H1 (cell line): ENCODE results near the gene PLEKHG2. TPM values are rescaled to one million over a fixed set of nuclear protein-coding genes. Genes with fewer than 3 reads are reported as not detected.

ENCODE experiments used
- CTCF ChIA-PET: fragments of 300-600 bp; sonication (Branson Sonifier 250); formaldehyde crosslinking; loops from one replicate; lab custom pipeline; 2021; ENCODE audit not compliant: partially characterized antibody; lab: Charles Lee
- POLR2A ChIA-PET: fragments of 300-600 bp; sonication (Branson Sonifier 250); formaldehyde crosslinking; loops from one replicate; lab custom pipeline; 2021; ENCODE audit warnings: inconsistent platforms; ENCODE audit not compliant: partially characterized antibody; lab: Charles Lee
- DNase-seq, 2 experiments: peaks; one replicate each; pipeline versions ENCODE4 v3.0.0 to v3.0.0-alpha.2; 2010 to 2022; ENCODE audit warnings: low spot score in 2 of 2, low read depth in 1 of 2, mixed read lengths in 1 of 2
- FAIRE-seq: peaks from 2 replicates; lab custom pipeline; 2011; peaks lifted over from hg19 to GRCh38; lab: Jason Lieb, UNC
- H2AFZ ChIP-seq: 2 replicates; pipeline ENCODE4 v1.8.1; 2012; ENCODE audit warnings: low read length, inconsistent platforms
- H2AK5ac ChIP-seq: 2 replicates; pipeline ENCODE4 v1.6.1; 2013; ENCODE audit warnings: low read depth, low read length
- H2BK120ac ChIP-seq: replicated peaks from 2 replicates; pipeline ENCODE3; 2013; ENCODE audit warnings: low read depth, low read length, inconsistent platforms
- H2BK12ac ChIP-seq: 2 replicates; pipeline ENCODE4 v1.6.1; 2013; ENCODE audit warnings: low read depth, low read length
- H2BK15ac ChIP-seq: 2 replicates; pipeline ENCODE4 v1.6.1; 2013; ENCODE audit warnings: low read length
- H2BK20ac ChIP-seq: 2 replicates; pipeline ENCODE4 v1.6.1; 2013; ENCODE audit warnings: low read length
- H2BK5ac ChIP-seq: 2 replicates; pipeline ENCODE4 v1.6.1; 2013; ENCODE audit warnings: low read depth, low read length
- H3K14ac ChIP-seq: 2 replicates; pipeline ENCODE4 v1.6.1; 2013; ENCODE audit warnings: inconsistent platforms; ENCODE audit not compliant: insufficient read length
- H3K18ac ChIP-seq: 2 replicates; pipeline ENCODE4 v1.6.1; 2013; ENCODE audit warnings: low read length; ENCODE audit errors: extremely low read depth
- H3K23ac ChIP-seq: 2 replicates; pipeline ENCODE4 v1.6.1; 2013; ENCODE audit warnings: inconsistent platforms; ENCODE audit not compliant: insufficient read length
- H3K23me2 ChIP-seq: 2 replicates; pipeline ENCODE4 v1.6.1; 2013; ENCODE audit warnings: low read depth, low read length
- H3K27ac ChIP-seq: 2 replicates; pipeline ENCODE4 v1.6.1; 2011; ENCODE audit warnings: low read depth, low read length, inconsistent platforms
- H3K27me3 ChIP-seq, 4 experiments: replicated peaks in 1 of 4; 1 replicate in 1 of 4; 2 replicates in 3 of 4; pipeline versions ENCODE4 v1.6.1 to v1.8.1; 2011 to 2013; ENCODE audit warnings: low read length in 3 of 4, mild to moderate bottlenecking in 3 of 4, inconsistent platforms in 2 of 4, mixed read lengths in 2 of 4, moderate library complexity in 1 of 4; ENCODE audit not compliant: control insufficient read depth in 3 of 4, insufficient read depth in 3 of 4; ENCODE audit errors: extremely low read depth in 1 of 4
- H3K36me3 ChIP-seq, 4 experiments: 2 replicates each; pipeline versions ENCODE4 v1.6.1 to v1.8.1; 2011 to 2013; ENCODE audit warnings: mild to moderate bottlenecking in 4 of 4, low read length in 3 of 4, moderate library complexity in 2 of 4, control low read depth in 1 of 4, inconsistent platforms in 1 of 4; ENCODE audit not compliant: insufficient read depth in 4 of 4, control insufficient read depth in 2 of 4
- H3K4ac ChIP-seq: replicated peaks from 2 replicates; pipeline ENCODE3; 2013; ENCODE audit warnings: low read length, low read depth, mixed read lengths, inconsistent platforms; ENCODE audit not compliant: insufficient read length
- H3K4me1 ChIP-seq, 4 experiments: replicated peaks in 1 of 4; 1 replicate in 1 of 4; 2 replicates in 3 of 4; pipeline versions ENCODE4 v1.6.1 to v1.8.1; 2011 to 2013; ENCODE audit warnings: low read length in 3 of 4, inconsistent platforms in 2 of 4, mixed read lengths in 1 of 4; ENCODE audit not compliant: insufficient read depth in 4 of 4, control insufficient read depth in 3 of 4
- H3K4me2 ChIP-seq, 2 experiments: 2 replicates each; pipeline versions ENCODE4 v1.6.1 to v1.8.1; 2011 to 2013; ENCODE audit warnings: low read depth in 2 of 2, low read length in 2 of 2, control low read depth in 1 of 2, inconsistent platforms in 1 of 2, mild to moderate bottlenecking in 1 of 2; ENCODE audit not compliant: insufficient read depth in 1 of 2
- H3K4me3 ChIP-seq, 4 experiments: fragments of 200-600, 300-600 bp in 1 of 4; sonication (generic), shearing (Covaris generic), sonication (Bioruptor Twin) in 1 of 4; 2 replicates each; pipeline versions ENCODE4 v1.5.1 to v1.8.1; 2011 to 2016; ENCODE audit warnings: low read length in 4 of 4, low read depth in 3 of 4, control low read depth in 2 of 4, inconsistent platforms in 2 of 4, mild to moderate bottlenecking in 2 of 4, mixed read lengths in 1 of 4, moderate library complexity in 1 of 4; ENCODE audit not compliant: insufficient read depth in 2 of 4; ENCODE audit errors: extremely low read depth in 1 of 4
- H3K56ac ChIP-seq: replicated peaks from 2 replicates; pipeline ENCODE3; 2013; ENCODE audit warnings: low read depth, mild to moderate bottlenecking, mixed read lengths, low read length, inconsistent platforms; ENCODE audit not compliant: insufficient read length
- H3K79me1 ChIP-seq: 2 replicates; pipeline ENCODE4 v1.6.1; 2013; ENCODE audit warnings: low read depth, low read length, control low read depth
- H3K79me2 ChIP-seq, 2 experiments: 2 replicates each; pipeline versions ENCODE4 v1.6.1 to v1.8.1; 2012 to 2013; ENCODE audit warnings: low read length in 2 of 2, mild to moderate bottlenecking in 2 of 2, inconsistent platforms in 1 of 2; ENCODE audit not compliant: insufficient read depth in 2 of 2, control insufficient read depth in 1 of 2
- H3K9ac ChIP-seq, 4 experiments: replicated peaks in 1 of 4; 1 replicate in 1 of 4; 2 replicates in 3 of 4; pipeline versions ENCODE4 v1.6.1 to v1.8.1; 2011 to 2013; ENCODE audit warnings: low read depth in 3 of 4, low read length in 3 of 4, control low read depth in 2 of 4, mild to moderate bottlenecking in 2 of 4, moderate library complexity in 2 of 4, inconsistent platforms in 1 of 4; ENCODE audit errors: extremely low read depth in 1 of 4
- H3K9me3 ChIP-seq, 2 experiments: 2 replicates each; pipeline versions ENCODE4 v1.6.1 to v1.8.1; 2012 to 2013; ENCODE audit warnings: mild to moderate bottlenecking in 2 of 2, moderate library complexity in 2 of 2, control low read depth in 1 of 2, inconsistent platforms in 1 of 2, low read depth in 1 of 2, low read length in 1 of 2, mixed read lengths in 1 of 2; ENCODE audit not compliant: insufficient read depth in 2 of 2
- H4K20me1 ChIP-seq, 2 experiments: replicated peaks in 1 of 2; 2 replicates each; pipeline versions ENCODE3 to v1.8.1; 2011 to 2013; ENCODE audit warnings: inconsistent platforms in 2 of 2, low read length in 2 of 2, mild to moderate bottlenecking in 1 of 2; ENCODE audit not compliant: insufficient read depth in 2 of 2, control insufficient read depth in 1 of 2
- H4K5ac ChIP-seq: 2 replicates; pipeline ENCODE4 v1.6.1; 2013; ENCODE audit warnings: low read length, low read depth, mixed read lengths, inconsistent platforms; ENCODE audit not compliant: insufficient read length
- H4K8ac ChIP-seq: 2 replicates; pipeline ENCODE4 v1.8.0; 2013; ENCODE audit warnings: mild to moderate bottlenecking, moderate library complexity, low read length, inconsistent platforms; ENCODE audit not compliant: insufficient read depth; ENCODE audit errors: extremely low read depth
- H4K91ac ChIP-seq: replicated peaks from 2 replicates; pipeline ENCODE3; 2013; ENCODE audit warnings: low read length, mixed read lengths, inconsistent platforms; ENCODE audit not compliant: insufficient read length
- CREB1 ChIP-seq: IDR thresholded peaks from 2 replicates; pipeline ENCODE4 v1.6.1; 2012; ENCODE audit warnings: inconsistent platforms
- SIN3A ChIP-seq, 2 experiments: IDR thresholded peaks in 1 of 2; conservative IDR thresholded peaks in 1 of 2; 2 replicates each; pipeline ENCODE4 v1.6.1; 2011 to 2012; ENCODE audit warnings: low read length in 2 of 2, improper control_type of control experiment in 1 of 2, low read depth in 1 of 2, mild to moderate bottlenecking in 1 of 2
- WGBS, 2 experiments: shearing (Covaris generic) in 1 of 2; methylation state at CpG; one replicate each; pipeline versions ENCODE4 v1.1.6 to v1.1.7; 2013 to 2015; ENCODE audit warnings: low lambda C conversion rate in 2 of 2, mixed read lengths in 2 of 2, inconsistent platforms in 1 of 2, low coverage in 1 of 2, missing lambda C conversion rate in 1 of 2; ENCODE audit not compliant: insufficient replicate concordance in 2 of 2, insufficient coverage in 1 of 2, insufficient read length in 1 of 2; ENCODE audit errors: extremely low coverage in 1 of 2, missing lambda C conversion rate in 1 of 2; 5-methylcytosine and 5-hydroxymethylcytosine counted together
- polyA plus RNA-seq, 7 experiments: library from polyadenylated mRNA; depleted of rRNA in 3 of 7; stranded (reverse) in 5 of 7; unstranded in 2 of 7; fragments of >200 nt in 5 of 7; fragments of 200-250 nt in 2 of 7; gene quantifications; 1 replicate in 5 of 7; 2 replicates in 1 of 7; 4 replicates in 1 of 7; pipeline versions ENCODE4 v1.2.1 to v1.2.3, GENCODE V29; 2011 to 2013; ENCODE audit warnings: missing spikeins in 2 of 7, mixed read lengths in 2 of 7
- total RNA-seq: library from RNA; stranded (reverse); fragmentation: NEBNext Ultra II Directional; extraction: Animal tissue kit (Norgen Biotek cat#: 25700); gene quantifications from 2 replicates; pipeline ENCODE4 v1.2.1, GENCODE V29; 2021

PLEKHG2 gene
- total and polyA plus RNA-seq, 2 of the 8 experiments (the other 6 are each of a cell fraction or from before 2014, with no cell fraction given): 16.9 to 65.7 TPM

DNA sequence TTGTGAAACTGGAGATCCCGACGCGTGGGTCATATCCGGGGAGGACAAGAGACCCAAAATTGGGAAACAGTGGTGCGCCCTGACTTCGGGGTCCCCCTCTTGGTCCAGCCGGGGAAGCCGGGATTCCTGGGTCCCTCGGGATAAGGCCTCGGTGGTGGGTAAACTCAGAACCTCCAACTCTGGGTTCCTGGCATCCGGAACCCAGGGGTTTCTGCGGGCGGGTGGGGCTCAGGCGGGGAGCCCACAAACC is 5.1 kb upstream of the PLEKHG2 start:
- Histone ChIP-seq H3K4me3 (peak overlapping the region; percentile 63 to 91 (median 84)), H3K18ac (peak overlapping the region; percentile 71), H3K79me1 (no peaks in the 10 kb centered on the region), H3K23me2 (peaks cover 26% of the 10 kb centered on the region), H3K56ac (no peak overlapping the region), H2BK5ac (no peak overlapping the region; the same call in 1 of the 2 replicates), H3K23ac (no peak overlapping the region), H3K9ac (peak overlapping the region; percentile 59 to 77 (median 70); a peak in 6 of 7 replicates), H3K14ac (no peak overlapping the region), H3K4me2 (peak overlapping the region; percentile 81 to 84), H4K5ac (no peak overlapping the region), H3K36me3 (peaks cover 0 to 5% (median 0%) of the 10 kb centered on the region in 4 experiments; a peak in 1 of 8 replicates), H4K8ac (no peak overlapping the region), H2BK12ac (no peak overlapping the region; the same call in 1 of the 2 replicates), H2BK120ac (no peak overlapping the region), H2BK15ac (no peak overlapping the region), H3K79me2 (peaks cover 0 to 20% of the 10 kb centered on the region in 2 experiments; a peak in 1 of 4 replicates), H3K27ac (0 out of 2 replicates have a peak overlapping the region, but pooled peaks have one; percentile 56), H2AFZ (no peak overlapping the region), H3K9me3 (no peaks in the 10 kb centered on the region), H3K4me1 (peaks cover 10 to 43% (median 22%) of the 10 kb centered on the region in 4 experiments), H3K27me3 (no peaks in the 10 kb centered on the region), H2AK5ac (no peak overlapping the region), H2BK20ac (no peak overlapping the region), H4K20me1 (peaks cover 0 to 5% of the 10 kb centered on the region in 2 experiments), H4K91ac (no peak overlapping the region), H3K4ac (no peak overlapping the region)
- ChIA-PET CTCF (interaction anchor here (1.0 to 3.9 kb wide), 4 partner anchors 10 to 32 kb away, joined by 3 to 38 read pairs (median 3); no protein-coding TSS in a partner anchor), POLR2A (interaction anchor here (0.6 to 14.3 kb wide), 11 partner anchors 9 to 1502 kb away, joined by 3 to 234 read pairs (median 5); partner anchors contain the start of genes MED29, PAF1, RPS16 and TIMM50)
- WGBS, 2 experiments: 1% methylated on average over 10 of the region's 14 CpGs; no CpG with 5 or more reads in 1 of the 2 experiments
- no peak for DNase-seq
- TF ChIP-seq SIN3A (conservative IDR thresholded peaks at IDR 0.05 in 1 of 2, IDR thresholded peaks at IDR 0.05 in 1 of 2; ENCODE audit: low read depth in 1 of 2, low read length in 2 of 2) (0 out of 4 replicates have a peak, but pooled peaks of 1 of the 2 experiments have one; percentile 3), CREB1 (no peak)
- no peak for FAIRE-seq
